HG03097 (cell line): Measurements from ENCODE around the gene NOL4L.

Experiments used
- ATAC-seq: cut with Tn5 transposase; IDR thresholded peaks from one replicate; pipeline ENCODE4 v1.9.1; 2021; ENCODE audit not compliant: unreplicated experiment, low FRiP score

The NOL4L gene

DNA sequence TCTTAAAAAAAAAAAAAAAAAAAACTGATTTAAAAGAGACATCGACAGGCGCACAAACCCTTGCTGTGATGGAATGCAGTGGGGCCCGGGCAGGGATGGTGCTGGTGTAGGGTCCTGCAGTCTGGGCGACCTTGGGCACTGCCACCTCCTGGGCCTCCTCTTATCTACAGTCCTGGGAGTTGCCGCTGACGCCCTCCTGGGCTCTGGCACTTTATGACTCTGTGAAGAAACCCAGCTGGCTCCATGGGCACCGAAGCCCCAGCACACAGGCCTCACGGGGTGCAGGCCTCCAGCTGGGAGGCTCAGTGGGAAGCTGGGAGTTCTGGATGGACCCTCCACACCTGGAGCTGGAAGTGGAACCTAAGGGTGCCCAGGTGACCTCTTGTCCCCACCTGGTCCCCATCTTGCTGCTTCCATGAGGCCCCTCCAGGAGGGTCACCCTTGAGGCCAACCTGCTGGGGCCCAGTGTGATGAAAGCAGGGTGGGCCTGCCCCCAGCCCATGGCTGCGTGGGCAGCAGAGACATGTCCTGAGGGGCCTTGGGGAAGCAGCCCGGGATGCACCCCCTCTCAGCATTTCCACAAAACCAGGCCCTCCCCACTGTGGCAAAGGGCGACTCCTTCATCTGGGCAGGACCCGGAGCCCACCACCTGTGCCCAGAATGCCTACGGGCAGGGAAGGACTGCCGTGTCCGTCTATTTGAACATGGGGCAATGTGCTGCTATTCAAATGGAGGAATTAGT lies 122.1 kb downstream of the NOL4L start:
- ATAC-seq: no peak

DNA sequence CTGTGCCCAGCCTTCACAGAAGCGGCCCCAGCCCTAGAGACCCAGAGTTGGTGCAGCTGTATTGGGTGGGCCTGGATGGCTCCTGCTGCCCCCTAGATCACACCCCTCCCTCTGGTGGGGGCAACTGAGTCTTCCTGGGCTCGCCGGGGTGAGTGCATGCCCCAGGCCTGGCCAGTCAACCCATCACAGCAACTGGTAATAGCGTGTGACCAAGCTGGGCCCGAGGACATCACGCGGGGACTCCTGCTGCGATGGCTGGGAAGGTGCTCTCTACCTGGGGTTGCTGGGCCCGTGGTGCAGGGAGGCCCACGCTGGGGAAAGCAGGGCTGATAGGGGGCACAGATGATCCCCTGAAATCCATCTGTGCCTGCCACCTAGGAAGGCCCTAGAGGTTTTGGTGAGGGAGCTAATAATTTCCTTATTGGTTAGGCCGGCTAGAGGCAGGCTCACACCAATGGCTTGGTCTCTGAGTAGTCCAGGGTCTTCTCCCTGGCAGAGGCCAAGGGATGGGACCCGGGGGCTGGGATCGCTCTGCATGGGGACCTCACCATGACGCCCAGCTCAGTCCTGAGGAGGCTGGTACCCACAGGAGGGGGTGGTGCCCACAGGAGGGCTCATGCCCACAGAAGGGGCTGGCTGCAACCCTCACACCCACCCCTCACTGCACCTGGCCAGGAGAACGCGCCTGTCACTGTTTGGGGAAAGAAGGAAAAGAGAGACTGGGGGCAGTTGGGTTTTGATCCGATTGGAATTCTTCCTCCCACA lies 123.1 kb downstream of the NOL4L start:
- no peak for ATAC-seq

DNA sequence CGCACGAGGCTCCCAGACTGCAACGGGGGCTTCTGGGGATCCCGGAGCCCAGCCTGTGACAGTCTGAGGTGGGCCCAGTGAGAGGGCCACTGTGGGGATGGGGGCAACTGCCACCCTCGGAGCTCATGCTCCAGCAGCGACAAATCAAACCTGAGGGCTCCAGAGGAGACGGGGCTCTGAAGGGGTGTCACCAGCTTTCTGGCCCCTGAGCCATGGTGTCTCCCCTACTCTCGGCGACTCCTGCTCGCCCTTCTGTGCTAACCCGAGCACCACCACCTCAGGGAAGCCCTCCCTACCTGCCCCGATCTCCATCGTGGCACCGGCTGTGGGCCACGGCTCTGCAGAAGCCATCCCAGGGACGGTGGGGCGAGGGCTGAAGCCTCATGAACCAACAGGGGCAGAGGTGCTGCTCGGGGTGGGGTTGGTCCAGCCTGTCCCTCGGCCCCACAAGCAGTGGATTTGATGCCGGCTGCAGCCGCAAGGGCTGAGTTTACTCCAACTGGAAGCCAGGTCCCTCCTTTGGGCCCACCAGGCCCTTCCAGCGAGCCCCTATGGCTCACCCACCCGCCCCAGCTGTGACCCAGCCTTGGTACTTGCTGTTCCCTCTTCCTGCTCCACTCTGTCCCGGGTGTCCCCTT lies 124.3 kb downstream of the NOL4L start:
- no peak for ATAC-seq

DNA sequence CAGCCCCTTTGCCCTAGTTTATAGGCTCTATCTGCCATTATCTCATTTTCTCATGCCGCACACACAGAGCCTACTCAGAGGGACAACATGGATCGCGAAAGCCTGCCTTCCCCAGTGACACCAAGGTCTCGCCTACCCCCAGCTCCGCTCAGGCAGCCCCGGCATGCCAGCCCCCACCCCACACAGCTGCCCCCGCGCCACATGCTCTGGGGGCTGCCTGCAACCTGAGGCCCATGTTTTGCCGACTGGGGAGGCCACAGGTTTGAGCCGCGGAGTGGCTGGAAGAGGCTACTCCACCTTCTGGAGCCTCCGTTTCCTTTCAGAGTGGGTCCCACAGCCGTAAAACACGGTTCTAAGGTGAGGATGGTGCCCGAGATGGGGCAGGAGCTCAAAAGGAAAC lies 124.9 kb downstream of the NOL4L start:
- no peak for ATAC-seq

DNA sequence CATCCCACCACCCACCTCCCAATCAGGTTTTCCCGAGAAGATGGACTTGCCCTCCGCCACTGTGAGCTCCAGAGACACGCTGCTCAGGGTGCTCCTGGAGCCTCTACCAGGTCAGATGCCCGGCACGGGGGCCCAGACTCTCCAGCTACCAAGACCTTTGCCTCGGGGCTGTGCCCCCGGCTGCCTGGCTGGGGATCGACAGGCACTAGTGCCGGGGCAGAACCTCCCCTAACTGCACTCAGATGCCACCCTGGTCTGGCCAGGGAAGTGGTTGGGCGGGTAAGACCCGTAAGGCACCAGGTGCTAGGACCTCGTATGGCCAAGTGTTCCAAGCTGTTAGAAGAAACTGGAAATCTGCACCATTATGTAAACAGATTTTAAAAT lies 126.3 kb downstream of the NOL4L start:
- no peak for ATAC-seq

DNA sequence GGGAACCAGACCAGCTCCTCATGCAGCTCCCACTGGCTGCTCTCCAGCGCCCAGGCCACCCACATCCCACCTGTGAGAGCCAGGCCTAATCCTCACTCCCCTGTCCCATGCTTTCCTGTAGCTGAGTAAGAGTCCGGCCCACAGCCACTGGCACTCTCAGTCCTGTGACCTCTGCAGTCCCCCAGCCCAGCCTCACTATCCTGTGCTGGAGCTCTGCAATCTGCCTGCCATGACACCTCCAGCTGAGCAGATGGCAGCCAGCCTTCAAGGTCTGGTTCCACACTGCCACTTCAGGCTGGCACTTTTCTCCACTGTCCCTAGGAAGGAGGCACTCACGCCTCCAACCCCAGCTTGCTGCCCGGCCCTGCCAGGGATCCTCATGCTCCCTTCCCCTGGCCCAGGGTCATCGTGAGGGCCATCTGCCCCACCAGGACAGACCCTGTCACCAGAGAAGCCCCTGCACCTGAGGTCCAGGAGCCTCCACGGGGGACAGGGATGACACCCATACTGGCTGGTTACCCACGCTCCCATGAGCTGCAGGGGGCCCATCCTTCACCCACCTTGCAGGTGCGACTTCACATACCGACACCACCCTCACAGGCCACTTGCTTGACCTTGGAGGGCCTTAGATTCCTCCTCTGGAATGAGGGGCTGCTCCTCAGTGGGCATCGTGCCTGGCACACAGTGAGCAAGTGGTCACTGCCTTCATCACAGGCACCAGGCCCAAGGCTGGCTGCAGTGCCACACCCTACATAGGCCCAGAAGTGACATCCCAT lies 126.9 kb downstream of the NOL4L start:
- ATAC-seq: no peak

DNA sequence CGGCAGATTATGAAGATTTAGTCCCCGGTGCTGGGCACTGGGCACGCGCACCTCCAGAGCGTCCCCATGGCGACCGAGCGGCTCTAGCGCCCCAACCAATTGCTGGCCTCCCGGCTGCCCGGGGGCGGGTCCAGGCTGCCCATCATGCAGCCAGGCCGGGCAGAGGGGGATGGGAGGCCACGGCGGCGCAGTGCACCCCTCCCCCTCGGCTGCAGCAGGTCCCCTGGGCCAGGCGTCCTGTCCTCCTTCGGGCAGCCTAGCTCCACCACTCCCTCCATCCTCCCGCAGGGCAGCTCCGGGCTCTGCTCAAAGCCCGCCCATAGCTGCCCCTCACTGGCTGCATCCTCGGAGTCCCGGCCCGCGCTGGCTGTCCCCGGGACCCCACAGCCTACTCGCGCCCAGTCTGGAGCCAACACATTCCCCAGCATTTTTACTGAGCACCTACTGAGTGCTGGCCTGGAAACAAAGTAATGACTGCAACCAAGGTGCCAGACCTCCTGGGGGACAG lies 127.6 kb downstream of the NOL4L start:
- ATAC-seq: no peak

DNA sequence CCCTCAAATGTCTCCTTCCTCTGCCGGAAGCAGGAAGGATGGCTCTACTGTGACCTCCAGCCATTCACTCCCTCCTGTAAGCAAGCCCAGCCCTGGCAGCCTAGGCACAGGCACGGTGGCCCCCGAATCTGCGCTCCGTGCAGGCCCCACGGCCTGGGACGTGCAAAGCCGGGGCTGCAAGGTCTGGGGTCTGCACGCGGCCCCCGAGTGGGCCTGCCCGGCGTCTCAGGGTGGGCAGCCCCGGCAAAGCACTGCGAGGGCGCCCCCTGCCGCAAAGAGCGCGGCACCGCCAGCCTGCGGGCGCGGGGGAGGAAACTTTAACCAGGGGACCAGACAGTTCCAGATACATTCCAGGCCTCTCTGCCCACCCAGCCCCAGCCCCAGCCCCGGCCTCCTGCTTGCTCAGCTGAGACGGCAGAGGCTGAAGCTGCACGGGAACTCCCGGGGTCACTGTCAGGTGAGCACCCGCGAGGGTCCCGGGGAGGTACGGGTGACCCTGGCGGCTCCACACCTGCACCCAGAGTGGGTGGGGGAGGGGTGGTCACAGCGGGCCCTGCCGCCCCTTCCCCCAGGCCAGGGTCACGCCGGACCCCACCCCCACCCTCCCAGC lies 128.2 kb downstream of the NOL4L start:
- no peak for ATAC-seq

DNA sequence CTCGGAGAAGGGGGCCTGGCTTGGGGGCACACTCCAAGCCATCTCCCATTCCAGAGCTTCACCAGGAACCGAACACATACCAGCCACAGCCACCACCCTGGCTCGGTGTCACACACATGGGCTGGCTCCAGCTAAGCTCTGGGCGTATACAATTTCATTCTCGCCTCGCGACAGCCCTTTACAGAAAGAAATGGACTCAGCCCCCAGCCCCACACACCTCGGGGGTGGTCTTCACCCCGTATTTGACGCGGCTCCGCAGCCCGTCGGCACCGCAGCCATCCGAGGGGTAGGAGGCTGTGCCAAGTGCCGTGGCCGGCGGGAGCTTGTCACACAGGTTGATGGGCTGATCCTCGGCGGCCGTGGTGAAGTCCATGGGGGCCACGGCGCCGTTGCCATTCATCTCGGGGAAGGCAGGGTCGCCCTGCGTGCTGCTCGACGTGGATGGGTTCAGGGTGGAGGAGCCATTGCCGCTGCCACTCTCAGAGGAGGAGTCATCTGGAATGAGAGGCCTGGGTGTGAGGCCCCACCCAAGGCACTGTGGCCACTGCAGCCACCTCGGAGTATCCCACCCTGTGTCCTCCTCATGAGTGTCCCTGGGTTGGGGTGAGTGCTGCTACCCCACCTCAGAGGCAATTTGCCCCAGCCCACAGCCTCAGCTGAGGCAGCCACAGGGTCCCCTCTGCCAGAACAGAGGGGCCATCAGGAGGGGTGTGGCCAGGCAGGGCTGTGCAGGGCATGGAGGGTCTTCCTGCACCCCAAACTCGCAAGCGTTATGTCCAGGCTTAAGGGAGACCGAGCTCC lies 129.0 kb downstream of the NOL4L start:
- ATAC-seq: no peak

DNA sequence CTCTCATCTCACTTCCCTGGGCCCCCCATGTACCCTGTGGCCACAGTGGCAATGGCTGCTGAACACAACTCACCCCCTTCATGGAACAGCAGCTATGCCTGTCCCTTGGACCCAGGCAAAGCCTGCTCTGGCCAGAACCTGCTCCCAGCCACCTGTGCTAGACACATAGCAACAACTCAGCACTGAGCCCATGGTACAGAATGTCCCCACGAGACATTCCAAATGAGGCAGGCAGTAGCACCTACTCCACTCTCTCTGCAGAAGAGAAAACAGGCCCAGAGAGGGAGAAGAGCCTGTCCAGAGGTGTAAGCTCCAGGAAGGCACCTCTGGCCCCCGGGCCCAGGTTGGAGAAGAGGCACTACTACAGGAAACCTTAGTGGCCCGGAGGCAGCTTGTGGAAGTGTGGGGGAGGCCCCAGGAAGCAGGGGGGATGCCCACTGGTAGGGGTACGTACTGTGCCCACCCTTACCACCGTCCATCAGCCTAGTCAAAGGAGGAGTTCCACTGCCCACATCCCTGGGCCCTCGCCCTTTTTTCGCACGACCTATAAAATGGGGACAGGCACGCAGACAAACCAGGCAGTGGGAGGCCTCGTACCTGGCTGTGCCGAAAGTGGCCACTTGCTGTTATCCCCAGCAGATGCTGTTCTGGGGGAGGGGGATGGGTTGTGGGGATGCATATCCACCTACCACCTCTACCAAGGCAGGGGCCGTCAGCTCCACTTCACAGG lies 129.8 kb downstream of the NOL4L start:
- ATAC-seq: no peak

DNA sequence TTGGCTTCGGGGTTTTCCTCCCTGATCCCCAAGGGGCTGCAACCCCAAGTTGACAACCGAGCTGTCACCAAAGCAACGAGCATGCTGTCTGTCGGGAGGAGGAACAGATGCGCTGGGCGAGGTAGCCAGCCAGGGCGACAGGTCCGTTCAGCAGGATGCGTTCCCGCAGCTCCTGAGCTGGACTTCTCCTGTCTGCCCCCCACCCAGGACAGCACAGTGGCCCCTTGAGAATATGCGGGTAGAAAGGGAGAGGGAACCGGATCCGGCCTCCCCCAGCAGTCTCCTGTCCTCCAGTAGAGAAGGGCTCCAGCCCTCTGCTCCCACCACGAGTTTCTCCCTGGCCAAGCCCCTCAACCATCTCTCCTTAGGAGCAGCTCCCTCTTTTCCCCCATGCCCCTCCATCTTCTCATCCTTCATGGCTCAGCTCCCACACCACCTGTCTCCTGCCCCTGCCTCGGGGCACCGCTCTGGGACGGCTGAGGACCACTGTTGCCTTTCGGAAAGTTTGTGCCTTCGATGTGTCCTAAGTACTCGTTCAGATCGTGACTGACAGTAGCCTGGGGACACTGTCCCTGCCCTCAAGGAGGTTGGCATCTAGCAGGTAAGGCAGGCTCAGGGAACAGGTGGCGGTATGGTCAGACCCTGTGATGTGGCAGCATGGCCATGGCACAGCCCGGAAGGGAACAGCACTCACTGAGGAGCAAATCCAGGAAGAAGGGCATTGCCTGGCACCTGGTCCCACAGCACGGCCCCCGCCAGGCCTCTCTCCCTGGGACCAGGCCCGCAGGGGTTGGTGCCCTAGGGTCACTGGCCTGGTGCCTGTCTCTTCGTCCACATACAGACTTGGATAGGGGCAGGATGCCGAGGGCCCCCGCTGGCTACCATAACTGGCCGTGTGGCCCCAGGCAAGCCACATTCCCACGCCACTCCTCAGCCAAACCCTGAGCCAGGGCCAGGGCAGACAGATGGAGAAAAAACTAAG lies 130.7 kb downstream of the NOL4L start:
- no peak for ATAC-seq

DNA sequence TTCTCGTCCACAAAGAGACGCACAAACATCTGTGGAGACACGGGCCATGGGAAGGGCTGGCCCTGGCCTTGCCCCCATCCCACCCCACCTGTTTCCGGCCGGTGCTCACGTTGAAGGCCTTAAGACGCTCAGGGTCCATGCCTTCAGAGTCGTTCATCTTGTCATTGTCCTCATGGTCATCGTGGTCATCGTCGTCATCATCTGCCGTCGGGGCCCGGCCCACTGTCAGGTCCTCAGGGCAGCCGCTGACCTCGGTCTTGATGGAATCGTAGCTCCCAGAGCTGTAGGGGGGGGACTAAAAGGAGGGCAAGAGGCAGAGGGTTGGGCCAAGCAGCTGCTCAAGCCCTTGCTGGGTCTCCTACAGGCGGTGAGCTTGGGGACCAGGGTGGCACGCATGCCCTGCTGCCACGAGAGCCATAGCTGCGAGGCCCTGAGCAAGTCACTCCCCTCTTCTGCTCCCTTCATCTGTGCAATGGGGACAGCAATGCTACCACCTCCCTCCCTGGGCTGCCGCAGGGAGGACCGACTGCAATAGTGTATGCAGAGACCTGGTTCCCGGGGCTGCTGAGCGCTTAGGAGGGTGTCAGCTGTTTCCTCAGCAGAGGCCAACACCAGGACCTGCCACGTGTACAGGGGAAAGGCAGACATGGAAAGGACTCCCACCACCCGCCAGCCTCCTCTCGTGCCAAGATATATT lies 131.5 kb downstream of the NOL4L start:
- no peak for ATAC-seq

DNA sequence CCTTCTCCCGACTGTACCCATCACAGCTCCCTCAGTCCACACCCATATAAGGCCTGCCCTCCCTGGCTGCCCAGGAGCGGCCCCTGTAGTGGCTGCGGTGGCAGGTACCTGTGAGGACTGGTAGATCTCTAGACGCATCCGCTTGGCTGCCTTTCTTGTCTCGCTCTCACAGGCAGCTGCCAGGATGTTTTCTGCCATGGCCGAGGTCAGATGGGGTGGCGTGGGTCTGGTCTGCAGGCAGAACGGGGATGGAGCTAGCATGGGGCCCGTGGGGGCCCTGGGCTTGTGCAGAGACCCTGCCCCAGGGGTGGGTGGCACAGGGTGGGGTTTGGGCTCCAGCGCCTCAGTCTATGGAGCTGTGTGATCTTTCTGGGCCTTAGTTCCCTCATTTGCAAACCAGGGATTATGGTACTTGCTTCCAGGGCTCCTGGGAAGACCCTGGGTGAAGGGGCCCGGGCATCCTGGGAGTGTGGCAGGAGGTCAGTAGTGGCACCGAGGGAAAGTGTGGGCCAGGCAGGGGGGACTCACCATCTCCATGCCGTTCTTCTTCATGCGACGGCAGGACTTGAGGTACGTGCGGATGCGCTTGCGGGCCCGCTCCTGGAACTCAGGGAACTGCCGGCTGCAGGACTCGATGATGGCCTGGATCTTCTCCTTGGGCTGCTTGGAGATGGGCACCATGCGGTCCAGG lies 132.2 kb downstream of the NOL4L start:
- no peak for ATAC-seq

DNA sequence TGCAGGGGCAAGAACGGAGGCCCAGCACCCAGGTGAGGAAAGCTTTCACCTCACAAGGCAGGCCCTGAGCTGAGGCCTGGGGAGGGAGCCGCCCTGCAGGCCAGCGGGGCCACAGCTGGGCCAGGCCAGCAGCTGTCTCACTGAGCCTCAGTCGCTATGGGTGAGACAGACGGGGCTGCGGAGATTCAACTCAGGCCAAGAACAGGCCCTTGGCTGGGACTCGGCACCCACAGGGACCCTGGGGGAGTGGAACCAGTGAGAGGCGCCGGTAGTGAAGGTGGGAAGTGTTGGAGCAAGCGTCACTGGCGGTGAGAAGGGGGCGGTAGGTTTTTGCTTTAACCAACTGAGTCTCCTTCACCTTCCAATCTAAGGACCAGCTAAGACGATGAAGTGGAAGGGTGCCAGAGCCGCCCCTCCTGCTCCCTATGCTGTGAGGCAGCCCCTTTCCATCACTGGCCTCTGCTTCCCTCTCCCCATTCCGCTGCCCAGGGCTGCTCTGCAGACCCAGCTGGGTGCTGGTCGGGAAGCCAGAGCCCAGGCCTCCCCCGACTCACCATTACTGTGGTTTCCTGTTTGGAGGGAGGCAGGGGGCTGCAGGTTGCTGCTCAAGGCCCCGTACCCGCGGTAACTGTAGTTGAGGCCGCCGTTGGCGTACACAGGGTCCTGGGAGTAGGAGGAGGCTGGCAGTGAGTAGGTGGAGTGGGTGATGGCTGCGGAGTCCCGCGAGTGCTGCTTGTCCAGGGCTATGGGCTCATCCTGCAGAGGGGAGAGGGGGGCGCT lies 133.3 kb downstream of the NOL4L start:
- ATAC-seq: no peak

DNA sequence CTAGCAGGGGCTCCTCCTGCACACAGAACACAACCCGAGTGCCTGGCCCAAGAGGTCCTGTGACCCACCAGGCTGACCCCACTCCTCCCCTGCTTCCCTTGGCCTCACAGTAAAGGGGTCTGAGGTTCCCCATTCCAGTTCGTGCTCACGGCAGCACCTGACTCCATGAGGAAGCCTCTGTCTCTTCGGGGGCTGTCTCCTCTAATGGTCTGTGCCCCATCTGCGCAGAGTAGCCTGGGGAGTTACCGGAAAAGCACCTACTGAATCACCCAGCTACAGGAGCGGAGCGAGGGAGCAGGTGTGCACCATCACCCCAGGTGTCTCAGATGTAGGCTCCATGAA lies 133.8 kb downstream of the NOL4L start:
- no peak for ATAC-seq

DNA sequence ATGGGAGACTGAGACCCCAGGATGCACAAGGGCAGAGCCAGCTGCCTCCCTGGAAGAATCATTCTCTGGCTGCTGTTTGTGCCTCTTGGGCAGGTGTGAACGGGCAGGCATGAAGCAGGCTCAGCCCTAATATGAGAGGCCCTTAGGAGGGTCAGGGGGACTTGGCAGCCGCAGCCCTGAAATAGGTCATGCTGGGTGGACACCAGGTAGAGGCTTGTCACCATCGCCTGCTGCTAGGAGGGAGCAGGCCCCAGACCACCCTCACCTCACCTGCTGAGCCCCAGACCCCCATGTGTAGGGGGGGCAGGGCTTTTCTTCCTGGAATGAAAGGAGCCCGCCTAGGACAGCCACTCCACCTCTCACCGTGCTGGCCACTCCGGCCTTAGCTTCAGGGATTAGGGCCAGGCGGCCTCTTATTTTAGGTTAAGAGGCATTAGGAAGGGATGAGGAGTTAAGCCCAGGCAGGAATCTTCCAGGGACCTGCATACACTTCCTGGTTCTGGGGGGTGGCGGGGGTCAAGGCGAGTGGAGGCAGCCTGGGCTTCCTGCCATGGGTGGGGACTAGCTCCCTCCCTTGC lies 134.6 kb downstream of the NOL4L start:
- ATAC-seq: no peak
